Measurements from ENCODE around the gene MST1.

DNA sequence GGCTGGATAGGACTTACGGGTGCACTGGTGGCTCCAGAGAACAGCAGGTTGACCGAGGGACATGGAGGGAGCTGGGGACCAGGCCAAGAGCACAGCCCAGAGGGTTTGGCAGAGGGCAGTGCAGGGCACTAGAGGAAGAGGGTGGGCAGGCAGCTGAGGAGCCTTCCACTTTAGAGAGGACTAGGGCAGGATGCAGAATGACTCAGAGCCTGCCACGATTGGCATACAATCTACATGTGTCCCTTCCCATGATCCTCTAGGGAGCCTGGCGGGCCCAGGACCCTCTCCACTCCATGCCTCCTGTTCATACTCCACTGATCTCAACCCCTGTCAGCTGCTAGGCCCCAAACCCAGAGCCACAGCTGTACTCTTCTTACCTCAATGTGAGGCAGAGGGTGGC is 29.5 kb downstream of the MST1 start:
- TF ChIP-seq CTCF (conservative IDR thresholded peaks at IDR 0.05; ENCODE audit: low read length) (no peak), EZH2phosphoT487 (IDR thresholded peaks at IDR 0.05; ENCODE audit: borderline replicate concordance, low read depth, low read length) (no peak)

Data from OCI-LY7 (cell line).